ENCODE measurements around the gene APOBEC4.

APOBEC4 gene

DNA sequence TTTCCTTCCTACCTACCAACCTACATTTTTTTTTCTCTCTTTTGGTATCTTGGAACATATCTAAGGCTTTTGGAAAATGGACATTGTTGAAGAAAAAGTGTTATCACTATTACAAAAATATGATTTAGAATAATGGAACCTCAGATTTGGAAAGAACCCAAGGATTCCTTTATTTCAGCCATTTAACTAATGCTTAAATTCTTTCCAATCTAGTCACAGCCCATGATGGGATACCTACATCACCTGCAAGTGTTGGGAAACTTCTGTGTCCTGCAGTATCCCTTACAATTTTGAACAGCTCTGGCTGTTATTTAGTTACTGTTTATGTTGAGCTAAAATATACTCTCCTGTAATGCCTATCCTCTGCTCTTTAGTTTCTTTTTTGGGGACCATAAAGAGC, 22.3 kb upstream of the APOBEC4 start:
- DNase-seq (ENCODE audit: low spot score), result no peak

DNA sequence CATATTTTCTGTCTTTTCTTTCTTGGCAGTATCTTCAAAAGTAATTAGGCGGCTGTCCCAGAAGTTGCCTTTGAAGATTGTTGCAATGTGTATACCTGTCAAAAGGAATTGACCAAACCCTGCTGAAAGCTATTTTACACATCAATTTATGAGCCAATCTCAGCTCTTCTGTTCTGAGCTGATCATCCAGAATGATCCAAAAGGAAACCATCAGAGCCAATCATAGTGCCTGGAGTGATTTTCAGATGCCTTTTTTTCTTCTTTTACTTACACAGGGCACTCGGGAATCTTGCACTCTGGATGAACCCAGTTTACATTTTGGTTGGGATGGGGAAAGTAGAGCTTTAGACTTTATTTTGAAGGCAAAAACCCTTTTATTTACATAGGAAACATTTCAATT, 21.8 kb upstream of the APOBEC4 start:
- no peak for DNase-seq (ENCODE audit: low spot score)

DNA sequence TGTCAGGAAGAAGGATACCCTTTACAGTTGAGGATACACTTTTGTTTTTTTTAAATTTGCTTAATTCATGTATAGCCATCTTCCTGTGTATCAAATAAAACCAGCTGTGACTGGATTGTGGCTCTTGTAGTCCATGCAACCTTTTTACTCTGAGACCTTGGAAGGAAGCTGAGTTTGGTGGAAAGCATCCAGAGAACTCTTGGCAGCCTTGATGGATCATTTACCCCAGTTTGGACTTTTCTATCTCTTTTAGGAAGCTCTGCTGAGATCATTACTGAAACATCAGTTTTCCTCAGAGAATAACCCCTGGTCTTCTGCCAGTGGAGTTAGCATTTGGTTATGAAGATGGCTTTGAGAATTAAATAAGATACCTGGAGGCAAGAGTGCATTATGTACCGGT, 21.2 kb upstream of the APOBEC4 start:
- no peak for DNase-seq (ENCODE audit: low spot score)

DNA sequence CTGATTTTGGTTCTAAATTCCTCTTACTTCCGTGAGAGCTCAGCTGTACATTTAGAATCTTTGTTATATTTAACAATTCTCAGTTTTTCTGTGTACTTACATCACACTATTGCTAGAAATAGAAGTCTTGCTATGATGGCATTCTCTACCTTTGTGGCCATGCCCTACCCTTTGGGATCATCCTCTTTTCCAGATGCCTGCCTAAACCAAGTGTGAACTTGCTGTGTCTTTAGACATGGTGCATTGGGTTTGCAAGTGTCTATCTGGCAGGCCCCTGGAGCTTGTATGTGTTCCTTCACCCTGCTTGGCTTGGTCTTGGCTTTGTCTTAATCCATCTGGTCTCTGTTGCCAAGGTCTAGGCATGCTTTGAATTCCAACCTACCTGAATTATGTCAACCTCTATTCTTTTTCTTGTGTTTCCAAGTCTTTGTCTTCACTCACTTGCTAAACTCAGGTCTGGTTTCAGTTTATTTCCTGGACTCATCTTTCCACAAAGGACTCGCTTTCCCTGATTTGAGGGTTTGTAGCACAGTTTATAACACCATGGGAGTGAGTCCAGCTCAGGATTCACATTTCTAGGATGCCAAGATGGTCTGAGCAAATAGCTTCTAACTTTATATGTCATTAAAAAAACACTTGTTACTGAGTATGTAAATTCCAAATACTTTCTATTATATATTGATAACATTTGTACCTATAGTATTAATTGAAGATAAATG, 20.6 kb upstream of the APOBEC4 start:
- no peak for DNase-seq (ENCODE audit: low spot score)

DNA sequence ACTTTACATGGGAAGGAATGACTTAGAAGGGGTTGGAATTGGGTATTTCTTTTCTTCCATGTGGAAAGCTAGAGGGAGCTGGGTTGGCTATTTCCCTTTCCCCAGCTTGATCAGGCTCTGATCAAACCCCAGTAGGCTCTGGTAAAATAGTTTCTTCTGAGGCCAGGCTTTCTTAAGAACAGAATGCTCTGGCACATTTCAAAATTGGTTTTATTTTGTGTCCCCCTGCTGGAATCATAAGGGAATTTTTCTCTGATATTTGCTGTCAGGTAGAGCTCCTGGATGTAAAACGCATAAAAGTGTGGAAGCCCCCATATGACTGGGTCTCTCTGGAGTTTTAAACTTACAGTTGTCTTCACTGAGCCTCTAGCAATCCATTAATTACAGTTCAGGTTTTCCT, 17.1 kb upstream of the APOBEC4 start:
- DNase-seq (ENCODE audit: low spot score), result no peak

DNA sequence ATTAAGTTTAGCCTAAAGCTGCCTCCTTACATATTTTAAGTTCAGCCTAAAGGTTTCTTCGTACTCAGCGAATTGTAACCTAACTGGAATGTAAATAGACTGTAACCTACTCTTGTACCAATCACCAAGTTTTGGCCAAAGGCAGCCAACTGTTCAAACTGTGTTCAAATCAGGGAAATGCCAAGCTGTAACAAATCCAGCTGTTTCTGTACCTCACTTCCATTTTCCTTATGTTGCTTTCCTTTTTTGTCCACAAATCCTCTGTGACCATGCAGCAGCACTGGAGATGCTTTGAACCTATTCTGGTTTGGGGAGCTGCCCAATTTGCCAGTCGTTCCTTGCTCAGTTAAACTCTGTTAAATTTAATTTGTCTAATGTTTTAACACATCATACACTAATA, 3.2 kb upstream of the APOBEC4 start:
- DNase-seq (ENCODE audit: low spot score), result no peak

DNA sequence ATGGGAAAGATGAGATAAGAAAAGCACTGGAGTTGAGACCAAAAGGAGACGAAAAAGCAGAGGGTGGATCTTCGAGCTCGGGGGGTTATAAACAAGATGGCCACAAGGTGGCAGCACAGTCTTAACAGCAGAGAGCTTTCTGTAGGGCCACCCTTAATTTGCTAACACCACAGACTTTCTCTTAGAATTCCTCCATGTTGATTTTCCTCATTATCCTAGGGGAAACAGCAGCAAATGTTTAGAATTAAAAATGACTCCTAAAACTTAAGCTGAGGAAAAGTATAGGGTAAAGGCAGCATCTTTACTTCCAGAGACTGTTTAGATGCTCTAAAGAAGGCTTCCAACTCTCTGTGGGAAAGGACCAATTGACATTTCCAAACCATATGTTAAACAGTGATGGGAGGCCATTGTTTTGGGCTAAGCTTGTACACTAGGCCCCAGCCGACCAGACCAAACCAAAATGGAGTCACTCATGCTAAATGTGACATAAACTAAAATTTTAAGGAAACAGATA, 2.5 kb upstream of the APOBEC4 start:
- peak; percentile 84 for DNase-seq (ENCODE audit: low spot score)

DNA sequence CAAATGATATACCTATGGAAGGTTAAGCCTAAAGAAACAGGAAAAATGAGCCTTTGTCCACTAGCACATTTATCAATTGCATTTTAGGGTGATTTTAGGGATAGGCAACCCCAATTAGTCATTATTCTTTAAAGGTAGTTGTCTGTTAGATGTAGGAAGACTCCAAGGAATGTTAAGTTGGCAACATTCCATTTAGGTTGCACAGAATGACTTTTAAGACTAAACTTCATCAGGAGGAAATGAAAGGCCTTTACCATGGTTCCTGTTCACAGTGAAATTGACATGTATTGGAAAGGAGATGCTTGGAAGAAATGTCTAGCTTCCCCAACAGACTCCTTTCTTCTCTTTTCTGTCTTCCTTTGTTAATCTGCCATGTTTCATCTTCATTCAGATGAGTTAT, 1.6 kb upstream of the APOBEC4 start:
- no peak for DNase-seq (ENCODE audit: low spot score)

DNA sequence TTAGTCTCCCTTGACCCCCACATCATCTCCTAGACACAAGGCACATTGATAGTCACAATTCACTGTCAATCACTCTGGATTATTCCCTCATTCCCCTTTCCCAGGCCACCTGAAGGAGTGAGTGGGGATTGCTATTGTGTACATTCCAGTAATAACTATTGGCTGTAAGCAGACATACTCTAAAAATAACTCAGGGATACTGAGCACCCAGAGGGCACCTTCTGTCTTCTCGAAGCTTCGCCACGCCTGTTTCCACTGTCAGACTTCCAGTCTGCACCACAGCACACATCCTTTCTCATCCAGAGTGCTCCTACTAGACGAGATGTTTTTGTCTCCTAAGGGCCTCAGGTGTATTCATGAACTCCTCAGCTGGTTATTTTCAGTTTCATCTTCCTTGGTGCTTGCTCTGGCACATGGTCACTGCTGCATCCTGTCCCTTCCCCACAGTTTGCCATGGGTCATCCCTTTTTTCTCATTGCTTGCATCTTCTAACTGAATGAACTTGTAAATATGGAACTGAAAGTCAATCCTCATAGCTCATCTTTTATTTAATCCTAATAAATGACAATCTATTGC, 848 bp upstream of the APOBEC4 start:
- DNase-seq (ENCODE audit: low spot score), result no peak

DNA sequence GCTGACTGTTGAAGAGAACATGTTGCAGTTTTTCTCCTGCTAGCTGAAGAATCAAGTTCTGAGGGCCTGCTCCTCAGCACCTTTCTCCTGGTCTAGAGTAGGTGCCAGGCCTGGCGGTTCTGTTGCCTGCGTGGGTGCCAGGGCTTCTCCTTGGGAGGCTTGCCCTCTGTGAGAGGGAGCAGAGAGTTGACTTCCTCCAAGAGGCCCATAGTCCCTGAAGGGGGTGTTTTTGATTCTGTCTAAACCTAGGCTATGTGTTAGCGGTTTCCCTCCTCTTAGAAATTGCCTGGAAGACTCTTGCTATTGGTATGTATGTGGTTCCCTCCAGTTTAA, 312 bp upstream of the APOBEC4 start:
- DNase-seq (ENCODE audit: low spot score), result no peak

DNA sequence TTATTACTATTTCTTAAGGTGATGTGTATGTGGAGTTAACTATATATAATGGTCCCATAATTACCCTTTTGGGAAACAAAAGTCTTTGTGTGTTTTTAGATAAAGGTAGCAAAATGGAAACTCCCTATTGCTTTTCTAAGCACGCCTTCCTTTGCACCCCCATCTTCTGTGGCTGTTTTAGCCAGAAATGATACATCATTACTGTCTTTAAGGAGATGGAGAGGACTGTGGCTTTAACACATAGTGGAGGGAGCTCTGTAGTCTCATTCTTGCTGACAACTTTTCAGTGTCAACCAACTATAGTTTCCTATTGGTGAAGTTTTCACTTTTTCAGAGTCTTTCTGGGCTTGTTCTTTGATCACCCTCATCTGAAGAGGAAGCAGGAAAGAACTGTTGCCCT, 1.0 kb downstream of the APOBEC4 start:
- DNase-seq (ENCODE audit: low spot score), result no peak

DNA sequence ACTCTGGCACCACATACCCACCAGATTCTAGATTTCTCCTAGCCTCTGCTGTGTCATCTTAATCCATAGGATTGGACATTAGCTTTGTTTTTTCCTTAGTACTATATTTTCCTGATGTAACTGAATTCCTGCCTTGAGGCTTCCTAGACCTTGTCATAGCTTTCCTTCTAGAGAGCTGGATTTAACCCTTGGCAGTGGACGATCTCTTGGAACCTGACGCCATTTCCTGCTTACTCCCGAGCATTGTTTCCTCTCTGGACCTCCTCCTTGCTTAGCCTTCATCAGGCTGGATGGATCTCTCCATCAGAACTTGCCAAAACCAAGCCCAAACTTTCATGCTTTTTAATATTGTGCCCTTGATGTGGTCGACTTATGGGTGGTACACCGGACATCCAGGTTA, 1.5 kb downstream of the APOBEC4 start:
- no peak for DNase-seq (ENCODE audit: low spot score)

DNA sequence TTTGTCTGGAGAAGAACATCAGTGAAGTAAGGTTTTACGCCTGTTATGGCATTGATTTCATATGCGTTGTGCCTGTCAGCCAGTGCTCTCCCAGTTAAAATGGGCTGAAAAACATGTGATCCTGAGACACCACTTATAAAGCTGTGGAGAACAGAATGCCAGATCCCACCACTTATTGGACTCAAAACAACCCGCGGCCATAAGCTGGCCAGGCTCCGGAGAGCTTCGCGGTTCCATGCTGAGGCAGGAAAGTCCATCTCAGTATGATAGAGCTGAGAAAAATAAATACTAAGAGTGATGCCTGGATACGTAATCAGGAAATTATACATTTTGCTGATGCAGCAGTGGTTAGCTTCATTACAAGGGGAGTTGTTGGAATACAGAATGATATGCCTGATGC, 5.1 kb downstream of the APOBEC4 start:
- no peak for DNase-seq (ENCODE audit: low spot score)

DNA sequence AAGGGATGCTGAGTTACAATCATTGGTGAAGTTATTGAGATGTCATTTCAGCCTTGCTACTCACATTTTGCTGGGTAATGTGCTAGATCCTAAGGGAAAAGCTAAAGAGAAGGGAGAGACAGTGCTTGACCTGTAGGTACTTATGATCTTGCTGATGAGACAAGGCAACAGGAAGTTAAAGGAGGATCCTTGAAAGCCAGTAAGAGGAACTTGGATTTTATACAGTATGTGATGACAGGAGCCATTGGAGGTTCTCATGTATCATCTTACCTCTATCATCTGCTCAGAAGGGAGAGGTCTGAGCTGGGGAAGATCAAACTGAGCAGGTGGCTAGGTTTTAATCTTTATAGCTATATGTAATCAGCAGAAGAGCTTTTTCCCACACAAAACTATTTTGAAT, 6.3 kb downstream of the APOBEC4 start:
- DNase-seq (ENCODE audit: low spot score), result no peak

DNA sequence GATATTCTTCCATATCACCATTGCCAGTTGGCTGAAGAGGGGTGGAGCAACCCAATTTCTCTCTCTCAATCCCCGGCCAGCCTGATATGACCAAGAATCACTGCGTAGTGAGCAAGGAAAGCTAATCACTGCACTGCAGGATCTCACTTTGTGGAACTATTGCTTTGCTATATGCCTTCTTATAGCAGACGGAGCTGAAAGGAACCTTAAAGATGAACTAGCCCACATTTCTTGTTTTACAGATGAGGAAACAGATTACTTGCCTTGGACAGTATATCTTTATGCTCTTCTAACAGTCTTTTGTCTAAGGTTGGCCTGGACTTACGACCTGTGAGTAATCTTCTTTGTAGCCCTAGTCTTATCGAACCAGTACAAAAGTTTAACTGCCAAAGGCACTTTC, 7.6 kb downstream of the APOBEC4 start:
- DNase-seq (ENCODE audit: low spot score), result no peak

DNA sequence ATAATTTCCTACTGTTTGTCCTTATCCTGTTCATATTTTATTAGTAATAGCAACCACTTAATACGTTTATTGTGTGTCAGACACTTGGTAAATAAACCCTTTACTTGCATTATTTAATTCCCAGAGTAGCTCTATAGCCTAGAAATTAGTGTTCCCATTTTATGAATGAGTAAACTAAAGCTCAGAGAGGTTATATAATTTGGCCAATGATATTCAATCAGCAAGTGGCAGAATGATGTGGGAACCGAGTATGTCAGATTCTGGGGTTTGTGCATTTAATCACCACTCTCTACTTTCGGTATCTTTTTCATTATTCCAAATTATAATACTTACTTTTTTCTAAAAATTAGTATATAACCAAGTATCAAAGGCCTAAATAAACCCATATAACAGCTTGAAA, 10.9 kb downstream of the APOBEC4 start:
- DNase-seq (ENCODE audit: low spot score), result no peak

DNA sequence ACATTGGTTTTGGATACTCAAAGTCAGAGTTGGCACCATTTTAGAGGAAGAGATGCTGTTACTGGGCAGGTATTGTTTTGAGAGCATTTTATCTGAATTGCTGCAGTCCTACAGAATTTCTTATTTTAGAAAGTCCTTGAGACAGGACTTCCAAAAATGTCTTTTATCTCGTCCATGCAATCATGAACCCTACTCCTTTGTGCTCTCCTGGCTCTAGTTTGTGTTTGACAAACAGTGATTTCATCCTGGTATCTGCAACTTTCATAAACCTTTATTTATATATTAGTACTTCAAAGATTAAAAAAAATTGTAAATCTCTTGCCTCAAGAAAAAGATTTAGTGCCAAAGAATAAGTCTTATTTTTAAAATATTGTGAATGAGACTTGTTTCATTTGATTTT, 12.9 kb downstream of the APOBEC4 start:
- DNase-seq (ENCODE audit: low spot score), result no peak

DNA sequence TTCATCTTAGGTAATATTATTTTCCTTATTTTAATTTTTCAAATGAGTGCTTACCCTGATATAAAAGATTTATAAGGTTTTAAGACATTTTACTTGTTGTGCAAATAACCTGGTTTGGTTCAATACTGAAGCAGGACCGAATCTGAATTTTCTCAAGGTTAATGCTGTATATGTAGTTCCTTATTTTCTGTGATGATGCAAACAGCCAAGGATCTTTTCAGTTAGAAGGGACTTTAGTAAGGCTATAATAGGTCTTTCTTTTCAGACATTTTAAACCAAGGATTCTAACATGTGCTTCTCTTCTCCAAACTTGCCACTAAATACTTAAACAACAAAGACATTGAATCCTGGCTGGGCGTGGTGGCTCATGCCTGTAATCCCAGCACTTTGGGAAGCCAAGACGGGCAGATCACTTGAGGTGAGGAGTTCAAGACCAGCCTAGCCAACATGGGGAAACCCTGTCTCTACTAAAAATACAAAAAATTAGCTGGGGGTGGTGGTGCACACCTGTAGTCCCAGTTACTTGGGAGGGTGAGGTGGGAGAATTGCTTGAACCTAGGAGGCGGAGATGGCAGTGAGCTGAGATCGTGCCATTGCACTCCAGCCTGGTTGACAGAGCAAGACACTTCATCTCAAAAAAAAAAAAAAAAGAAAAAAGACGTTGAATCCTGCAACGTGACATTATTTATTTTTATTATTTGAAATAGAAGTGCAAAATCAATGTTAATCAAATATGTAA, 14.3 kb downstream of the APOBEC4 start:
- DNase-seq (ENCODE audit: low spot score), result no peak

DNA sequence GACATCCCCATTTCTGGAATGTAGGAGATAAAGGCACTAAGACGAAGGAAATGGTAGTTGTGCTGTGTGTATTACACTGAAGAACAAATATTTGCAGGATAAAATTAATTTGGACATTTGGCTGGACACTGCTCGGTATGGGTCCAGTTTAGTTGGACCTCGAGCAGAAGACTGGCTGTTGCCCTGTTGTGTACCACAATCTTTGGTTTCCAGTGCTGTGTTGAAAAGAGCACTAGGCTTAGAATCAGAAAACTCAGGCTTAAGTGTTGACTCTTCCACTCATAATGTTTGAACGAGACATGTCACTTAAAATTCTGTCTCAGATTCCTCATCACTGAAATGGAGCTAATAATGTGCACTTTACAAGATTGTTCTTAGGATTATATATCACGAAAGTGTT, 16.3 kb downstream of the APOBEC4 start:
- no peak for DNase-seq (ENCODE audit: low spot score)

DNA sequence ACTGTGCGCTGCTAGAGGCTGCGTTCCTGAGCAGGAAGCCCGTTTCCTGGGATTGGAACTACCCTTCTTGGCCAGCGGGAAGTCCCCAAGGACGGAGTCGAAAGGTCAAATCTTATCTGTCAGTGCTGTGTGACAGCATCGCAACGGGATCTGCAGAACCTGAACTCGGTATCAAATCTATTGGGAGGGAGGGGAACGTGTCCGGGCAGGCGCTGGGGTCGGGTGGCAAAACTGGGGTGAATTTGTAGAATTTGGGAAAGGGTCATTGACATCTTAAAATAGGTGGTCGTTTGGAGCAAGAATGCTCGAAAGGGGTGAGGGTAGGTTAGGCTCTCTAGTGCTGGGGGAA, 16.8 kb downstream of the APOBEC4 start:
- no peak for DNase-seq (ENCODE audit: low spot score)

DNA sequence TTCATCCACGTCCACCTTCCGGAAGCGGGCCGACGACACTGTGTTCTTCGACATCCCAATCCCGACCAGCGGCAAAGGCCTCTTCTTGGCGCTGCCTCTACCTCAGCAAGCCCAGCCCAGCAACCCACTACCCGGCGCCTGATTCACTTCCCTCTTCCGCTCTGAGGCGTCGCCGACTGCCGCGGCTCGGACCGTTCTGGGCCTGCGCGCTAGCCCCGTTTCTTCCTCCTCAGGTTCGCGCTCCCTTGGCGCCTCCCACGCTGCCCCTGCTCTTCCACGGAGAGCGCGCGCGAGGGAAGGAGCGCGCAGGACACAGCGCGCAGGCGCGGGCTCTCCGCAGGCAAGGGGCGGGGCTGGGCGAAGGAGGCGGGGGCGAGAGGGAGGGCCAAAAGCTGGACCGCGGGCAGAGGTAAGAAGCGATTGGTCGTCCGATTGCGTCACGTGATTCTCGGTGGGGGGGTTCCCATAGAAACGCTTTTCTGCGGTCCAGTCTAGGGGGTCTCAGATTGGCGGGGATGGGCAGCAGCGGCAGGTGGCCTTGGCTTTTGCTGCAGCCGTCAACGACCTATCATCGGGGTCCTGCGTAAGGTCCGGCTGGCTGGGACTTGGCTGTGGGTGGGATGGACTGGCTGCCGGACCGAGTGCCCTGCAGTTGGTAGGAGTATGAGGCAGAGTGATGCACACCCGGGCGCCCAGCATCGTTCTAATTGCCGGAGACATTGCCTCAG, 17.3 kb downstream of the APOBEC4 start, which contains the start of gene ARPC5:
Gene ARPC5 (minus strand): TSS at position 178 of the 728 bp plus-strand sequence. CDS start 124 bp downstream, at position 54.
- peak; percentile 97 for DNase-seq (ENCODE audit: low spot score)

DNA sequence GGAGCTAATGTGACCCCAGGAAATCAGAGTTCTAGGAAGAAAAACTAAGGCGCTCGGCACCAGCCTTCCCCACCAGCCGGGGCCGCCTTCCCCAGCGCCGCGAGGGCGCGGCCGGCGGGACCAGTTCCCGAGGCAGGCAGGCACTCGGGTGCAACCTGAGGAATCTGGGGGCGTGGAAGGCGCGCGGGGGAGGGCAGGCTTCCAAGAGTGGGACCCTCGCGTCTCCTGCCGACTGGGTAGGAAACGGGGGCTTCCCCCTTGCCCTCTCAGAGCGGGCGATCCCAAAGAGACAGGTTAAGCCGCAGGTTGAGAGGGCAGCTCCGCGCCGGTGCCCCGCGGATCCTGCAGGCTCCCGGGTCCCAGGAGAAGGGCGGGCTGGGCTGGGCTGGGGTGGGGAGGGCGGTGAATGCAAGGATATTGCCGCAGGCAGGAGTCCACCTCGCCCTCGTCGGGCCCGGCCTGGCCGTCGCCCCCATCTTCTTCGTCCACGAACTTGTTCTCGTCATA, 18.0 kb downstream of the APOBEC4 start:
- no peak for DNase-seq (ENCODE audit: low spot score)

All from LoVo (cell line).